ENCODE measurements around the gene PRR23B. TPM values are rescaled to one million over a fixed set of nuclear protein-coding genes. Genes with fewer than 3 reads are reported as not detected.
"Not testable (repeated sequence)": the region's sequence is repeated elsewhere in the genome, so short reads cannot be mapped to it uniquely, and the experiment has no call there.

The PRR23B gene
- total RNA-seq, 4 donors from 2014 or later, result not detected

DNA sequence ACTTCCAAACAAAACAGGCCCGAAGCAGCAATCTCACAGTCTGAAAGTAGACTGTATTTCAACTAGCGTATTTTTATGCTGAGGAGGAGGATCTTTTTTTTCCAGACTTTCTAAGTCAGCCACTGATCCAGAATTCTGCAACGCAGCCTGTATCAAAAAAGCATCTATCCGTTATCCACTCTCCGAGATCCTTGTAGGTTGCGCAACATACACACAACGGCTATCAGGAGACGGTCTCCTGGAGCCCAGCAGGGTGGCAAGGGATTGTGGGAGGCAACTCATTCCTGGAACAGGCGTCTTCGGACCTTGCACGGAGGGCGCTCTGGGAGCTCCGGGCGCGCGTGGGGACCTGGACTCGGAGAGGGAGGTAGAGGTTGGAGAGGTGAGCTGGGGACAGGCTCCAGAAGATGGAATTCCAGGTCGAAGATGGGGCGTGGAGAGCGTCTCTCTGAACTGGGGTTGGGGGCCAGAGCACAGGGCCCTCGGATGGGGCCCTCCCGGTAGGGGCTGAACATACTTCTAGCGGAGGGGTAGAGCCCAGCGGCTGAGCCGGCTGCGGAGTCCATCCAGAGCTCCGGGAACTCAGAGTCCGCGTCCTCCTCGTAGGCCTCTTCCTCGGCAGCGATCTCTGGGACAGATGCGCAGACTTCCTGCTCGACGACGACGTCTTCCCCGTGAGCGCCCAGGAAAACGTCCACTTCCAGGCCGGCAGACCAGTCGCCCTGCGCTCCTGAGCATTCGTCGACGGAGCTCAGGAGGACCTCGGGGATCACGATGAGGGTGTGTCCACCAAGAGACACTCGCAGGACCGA is 23.0 kb upstream of the PRR23B start:
- no peaks in the 10 kb centered on the region for H3K4me1 ChIP-seq
- 79 to 81% methylated on average over 33 to 42 of the region's 50 CpGs for WGBS, 2 donors
- no peaks in the 10 kb centered on the region for H3K27me3 ChIP-seq

DNA sequence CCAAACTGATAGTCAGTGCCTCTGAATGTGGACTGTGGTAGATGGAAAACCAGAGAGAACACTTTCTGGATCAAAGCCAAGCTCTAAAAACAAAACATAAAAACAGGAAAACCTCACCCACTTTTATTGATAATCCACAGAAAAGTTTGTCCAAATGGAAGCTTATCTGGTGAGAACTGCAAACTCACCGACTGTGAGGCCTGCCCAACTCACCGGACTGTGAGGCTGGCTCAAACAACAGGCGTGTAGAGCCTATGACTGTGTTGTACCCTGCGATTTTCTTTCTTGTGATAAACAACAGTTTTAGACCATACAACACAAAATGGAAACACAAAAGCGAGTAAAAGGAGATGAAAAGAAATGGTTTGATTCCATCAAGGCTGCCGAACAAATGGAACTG is 16.8 kb upstream of the PRR23B start:
- H3K27ac ChIP-seq, result no peak overlapping the region
- no peaks in the 10 kb centered on the region for H3K9me3 ChIP-seq
- no peaks in the 10 kb centered on the region for H3K36me3 ChIP-seq
- no peaks in the 10 kb centered on the region for H3K4me1 ChIP-seq
- no peaks in the 10 kb centered on the region for H3K27me3 ChIP-seq
- TF ChIP-seq, protein P1, sequence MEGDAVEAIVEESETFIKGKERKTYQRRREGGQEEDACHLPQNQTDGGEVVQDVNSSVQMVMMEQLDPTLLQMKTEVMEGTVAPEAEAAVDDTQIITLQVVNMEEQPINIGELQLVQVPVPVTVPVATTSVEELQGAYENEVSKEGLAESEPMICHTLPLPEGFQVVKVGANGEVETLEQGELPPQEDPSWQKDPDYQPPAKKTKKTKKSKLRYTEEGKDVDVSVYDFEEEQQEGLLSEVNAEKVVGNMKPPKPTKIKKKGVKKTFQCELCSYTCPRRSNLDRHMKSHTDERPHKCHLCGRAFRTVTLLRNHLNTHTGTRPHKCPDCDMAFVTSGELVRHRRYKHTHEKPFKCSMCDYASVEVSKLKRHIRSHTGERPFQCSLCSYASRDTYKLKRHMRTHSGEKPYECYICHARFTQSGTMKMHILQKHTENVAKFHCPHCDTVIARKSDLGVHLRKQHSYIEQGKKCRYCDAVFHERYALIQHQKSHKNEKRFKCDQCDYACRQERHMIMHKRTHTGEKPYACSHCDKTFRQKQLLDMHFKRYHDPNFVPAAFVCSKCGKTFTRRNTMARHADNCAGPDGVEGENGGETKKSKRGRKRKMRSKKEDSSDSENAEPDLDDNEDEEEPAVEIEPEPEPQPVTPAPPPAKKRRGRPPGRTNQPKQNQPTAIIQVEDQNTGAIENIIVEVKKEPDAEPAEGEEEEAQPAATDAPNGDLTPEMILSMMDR (IDR thresholded peaks at IDR 0.05), result no peak
- no peak for TF ChIP-seq POLR2A (IDR thresholded peaks at IDR 0.05)
- no peak overlapping the region for H3K4me3 ChIP-seq (replicated peaks in 1 of 3)
- WGBS, 2 donors, result 82 to 91% methylated on average over 6 of the region's 6 CpGs
- intact Hi-C loops (cut with DNase I), result no loop called here
- no peak for DNase-seq

More for the DNA sequence above, 23.0 kb upstream of the PRR23B start:
- Histone ChIP-seq H3K36me3 (no peaks in the 10 kb centered on the region), H3K9me3 (no peaks in the 10 kb centered on the region), H3K27ac (no peak overlapping the region), H3K4me3 (replicated peaks in 1 of 3) (no peak overlapping the region)
- TF ChIP-seq POLR2A (IDR thresholded peaks at IDR 0.05), result no peak
- TF ChIP-seq, protein P1 (IDR thresholded peaks at IDR 0.05), result no peak
- intact Hi-C loops (cut with DNase I), result no loop called here
- DNase-seq, result no peak

DNA sequence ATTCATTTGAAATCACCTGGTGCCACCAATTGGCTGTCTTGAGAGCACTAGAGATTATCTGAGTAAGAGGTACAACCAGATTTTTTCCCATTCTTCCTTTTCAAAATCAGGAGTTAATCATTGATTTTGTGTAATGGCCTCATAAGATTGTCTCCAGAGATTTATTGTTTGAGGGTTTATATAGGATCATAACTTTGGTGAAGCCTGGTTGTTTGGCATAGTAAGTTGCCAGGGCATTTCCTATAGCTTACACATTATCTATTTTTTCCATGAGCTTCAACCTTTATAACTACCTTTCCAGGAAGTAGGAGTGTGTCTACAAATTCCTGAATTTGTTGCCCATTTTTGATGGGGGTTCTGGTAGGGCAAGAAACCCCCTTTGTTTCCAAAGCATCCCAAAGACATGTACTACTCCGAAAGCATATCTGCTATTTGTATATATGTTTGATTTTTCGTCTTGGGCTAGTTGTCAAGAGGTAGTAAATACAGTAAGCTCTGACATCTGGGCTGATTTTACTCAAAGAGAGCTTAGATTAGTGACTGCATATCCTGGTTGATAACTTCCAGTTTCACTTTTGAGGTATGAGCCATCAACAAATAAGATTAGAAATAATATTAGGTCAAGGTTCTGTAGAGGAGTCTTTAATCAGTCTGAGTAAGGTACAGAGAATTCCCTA is 11.7 kb upstream of the PRR23B start:
- Histone ChIP-seq H3K36me3 (no peaks in the 10 kb centered on the region), H3K27ac (no peak overlapping the region), H3K4me3 (replicated peaks in 1 of 3) (no peak overlapping the region), H3K4me1 (no peaks in the 10 kb centered on the region), H3K9me3 (no peaks in the 10 kb centered on the region), H3K27me3 (no peaks in the 10 kb centered on the region)
- 80 to 89% methylated on average over 2 of the region's 2 CpGs for WGBS, 2 donors
- no peak for DNase-seq
- no peak for TF ChIP-seq POLR2A (IDR thresholded peaks at IDR 0.05)
- TF ChIP-seq, protein P1 (IDR thresholded peaks at IDR 0.05), result no peak
- intact Hi-C loops (cut with DNase I), result no loop called here

- intact Hi-C loops (cut with DNase I); H3K27ac ChIP-seq; H3K4me3 ChIP-seq (replicated peaks in 1 of 3); H3K9me3 ChIP-seq; H3K36me3 ChIP-seq; H3K27me3 ChIP-seq; DNase-seq; H3K4me1 ChIP-seq: not testable (repeated sequence)
These were observed 9.8 kb upstream of the PRR23B start for GRCh38 chr3:139030576-139030975.

- Histone ChIP-seq H3K27me3 (no peaks in the 10 kb centered on the region), H3K4me3 (replicated peaks in 1 of 3) (no peak overlapping the region), H3K36me3 (no peaks in the 10 kb centered on the region), H3K9me3 (no peaks in the 10 kb centered on the region), H3K27ac (no peak overlapping the region), H3K4me1 (no peaks in the 10 kb centered on the region)
- 88 to 97% methylated on average over 2 of the region's 2 CpGs for WGBS, 2 donors
- intact Hi-C loops (cut with DNase I), result no loop called here
- TF ChIP-seq, protein P1 (IDR thresholded peaks at IDR 0.05), result no peak
- no peak for TF ChIP-seq POLR2A (IDR thresholded peaks at IDR 0.05)
- DNase-seq, result no peak
These were observed 4.2 kb upstream of the PRR23B start for GRCh38 chr3:139024968-139025367.

All from thyroid gland (tissue), 4 donors.